Effector CD4-positive, alpha-beta T cell (primary cell): Measurements from ENCODE around the gene OR4N5. TPM values are rescaled to one million over a fixed set of nuclear protein-coding genes. Genes with fewer than 3 reads are reported as not detected.
"Not testable (repeated sequence)": the region's sequence is repeated elsewhere in the genome, so short reads cannot be mapped to it uniquely, and the experiment has no call there.

Experiments used
- DNase-seq: peaks from one replicate; pipeline ENCODE4 v3.0.0-alpha.2; 2020
- total RNA-seq: gene quantifications from one replicate; lab custom pipeline; 2026; lab: John Stamatoyannopoulos, UW

OR4N5 gene, protein sequence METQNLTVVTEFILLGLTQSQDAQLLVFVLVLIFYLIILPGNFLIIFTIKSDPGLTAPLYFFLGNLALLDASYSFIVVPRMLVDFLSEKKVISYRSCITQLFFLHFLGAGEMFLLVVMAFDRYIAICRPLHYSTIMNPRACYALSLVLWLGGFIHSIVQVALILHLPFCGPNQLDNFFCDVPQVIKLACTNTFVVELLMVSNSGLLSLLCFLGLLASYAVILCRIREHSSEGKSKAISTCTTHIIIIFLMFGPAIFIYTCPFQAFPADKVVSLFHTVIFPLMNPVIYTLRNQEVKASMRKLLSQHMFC
- not detected for total RNA-seq

DNA sequence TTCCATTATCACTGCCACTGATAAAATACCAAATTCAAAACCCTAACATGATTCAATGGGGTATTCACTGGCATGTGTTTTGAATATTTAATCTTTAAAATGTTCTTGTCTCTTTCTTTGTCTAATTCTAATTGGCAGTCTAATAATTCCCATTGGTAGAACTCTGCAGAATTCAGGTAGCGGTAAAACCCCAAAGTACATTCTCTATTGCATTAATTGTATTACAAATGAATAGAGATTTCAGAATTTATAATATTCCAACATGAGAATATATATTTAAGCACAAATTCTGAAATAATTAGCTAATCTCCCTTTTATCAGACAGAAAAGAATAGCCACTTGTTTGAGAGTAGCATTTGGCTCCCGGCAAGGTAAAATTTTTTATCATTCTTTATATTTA, at the start of gene OR4N5:
Gene OR4N5 (plus strand): TSS at position 301 of the 400 bp plus-strand sequence. CDS start 4,916 bp downstream, outside the sequence.
- DNase-seq = no peak

- DNase-seq = no peak
Measured at GRCh38 chr14:20092050-20092449, 46.6 kb upstream of the OR4N5 start.

DNA sequence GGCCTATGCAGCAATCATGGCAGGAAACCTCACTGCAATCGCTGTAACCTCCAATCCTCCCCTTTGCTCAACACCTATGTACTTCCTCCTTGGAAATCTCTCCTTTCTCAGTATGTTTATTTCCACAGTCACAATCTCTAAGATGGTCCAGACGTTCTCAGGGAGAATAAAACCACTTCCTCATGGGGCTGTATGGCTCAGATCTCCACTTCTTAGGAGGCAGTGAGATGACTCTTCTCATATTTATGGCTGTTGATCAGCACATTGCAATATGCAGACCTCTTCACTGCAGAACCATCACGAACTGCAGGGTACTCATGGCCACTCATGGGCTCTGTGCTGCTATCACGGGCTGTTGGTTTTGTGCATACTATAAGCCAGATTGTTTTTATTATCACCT, 45.2 kb upstream of the OR4N5 start:
- no peak for DNase-seq

DNA sequence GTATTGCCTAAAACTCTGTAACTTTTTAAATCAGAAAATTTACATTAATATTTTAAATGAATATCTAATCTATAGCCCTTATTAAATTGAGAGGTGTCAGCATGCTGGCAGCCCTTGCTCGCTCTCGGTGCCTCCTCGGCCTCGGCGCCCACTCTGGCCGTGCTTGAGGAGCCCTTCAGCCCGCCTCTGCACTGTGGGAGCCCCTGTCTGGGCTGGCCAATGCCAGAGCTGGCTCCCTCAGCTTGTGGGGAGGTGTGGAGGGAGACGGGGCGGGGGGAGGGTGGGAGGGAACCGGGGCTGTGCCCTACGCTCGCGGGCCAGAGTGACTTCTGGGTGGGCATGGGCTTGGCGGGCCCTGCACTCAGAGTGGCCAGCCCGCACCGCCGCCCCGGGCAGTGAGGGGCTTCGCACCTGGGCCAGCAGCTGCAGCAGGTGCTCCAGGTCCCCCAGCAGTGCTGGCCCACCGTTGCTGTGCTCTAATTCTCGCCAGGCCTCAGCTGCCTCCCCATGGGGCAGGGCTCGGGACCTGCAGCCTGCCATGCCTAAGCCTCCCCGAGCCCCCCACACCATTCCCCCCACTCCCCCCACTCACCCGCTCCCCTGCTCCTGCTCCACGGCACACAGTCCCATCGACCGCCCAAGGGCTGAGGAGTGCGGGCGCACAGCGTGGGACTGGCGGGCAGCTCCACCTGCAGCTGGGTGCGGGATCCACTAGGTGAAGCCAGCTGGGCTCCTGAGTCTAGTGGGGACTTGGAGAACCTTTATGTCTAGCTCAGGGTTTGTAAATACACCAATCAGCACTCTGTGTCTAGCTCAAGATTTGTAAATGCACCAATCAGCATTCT, 39.5 kb upstream of the OR4N5 start:
- DNase-seq = not testable (repeated sequence)

DNA sequence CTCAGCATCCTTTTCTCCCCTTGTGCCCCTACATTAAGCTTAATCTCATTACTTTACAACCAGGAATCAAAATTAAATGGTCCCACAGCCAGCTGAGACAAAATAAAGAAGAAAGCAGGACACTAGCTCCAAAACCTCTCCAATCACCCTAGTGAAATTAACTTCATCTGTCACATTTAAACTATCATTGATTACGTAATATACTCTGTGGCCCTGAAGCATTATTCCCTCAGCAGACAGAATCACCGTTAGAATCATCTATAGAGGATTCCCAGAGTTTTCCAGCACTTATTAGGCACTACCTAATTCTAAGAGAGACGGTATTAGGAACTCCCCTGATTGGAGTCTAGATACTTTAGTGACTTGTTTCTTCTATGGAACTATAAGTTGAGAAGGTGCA, 28.2 kb upstream of the OR4N5 start, which contains the start of gene OR4K17:
Gene OR4K17 (plus strand): TSS at position 302 of the 400 bp plus-strand sequence. CDS start 6,761 bp downstream, outside the sequence.
- DNase-seq = no peak

DNA sequence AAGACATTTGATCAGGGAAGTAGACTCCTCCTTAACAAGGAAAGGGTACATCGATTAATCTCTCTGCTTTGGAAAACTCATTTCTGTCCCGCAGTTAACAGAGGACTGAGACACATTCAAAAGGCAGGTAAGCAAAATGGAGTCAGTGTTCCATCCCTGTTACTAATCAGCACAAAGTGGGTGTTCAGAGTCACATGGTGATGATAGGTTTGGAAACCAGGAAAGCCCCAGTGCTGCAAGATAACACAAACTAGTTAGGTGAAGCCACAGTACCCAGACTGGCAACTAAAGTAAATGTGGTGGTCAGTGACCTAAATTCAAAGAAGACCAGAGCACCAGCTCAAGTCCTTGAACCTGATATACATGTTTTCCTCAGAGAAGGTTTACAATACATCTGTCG, 26.3 kb upstream of the OR4N5 start:
- DNase-seq = no peak

DNA sequence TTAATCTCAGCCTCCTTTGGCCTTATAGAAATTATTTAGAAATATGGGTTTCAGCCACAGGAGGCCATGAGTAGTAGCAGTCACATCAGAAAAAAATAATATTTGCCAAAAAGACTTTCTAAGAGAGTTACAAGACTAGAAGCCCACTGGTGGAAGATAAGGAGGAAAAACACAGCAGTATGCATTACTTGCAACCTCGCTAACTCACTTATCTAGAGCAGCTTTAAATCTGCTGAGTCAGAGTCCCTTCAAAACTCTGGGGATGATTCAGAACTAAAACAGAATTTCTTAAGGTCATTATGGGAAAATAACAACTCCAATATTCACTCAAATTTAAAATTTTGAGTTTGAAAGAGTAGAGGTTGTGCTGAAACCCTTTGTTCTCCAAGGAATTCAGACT, 21.9 kb upstream of the OR4N5 start:
- DNase-seq = no peak

DNA sequence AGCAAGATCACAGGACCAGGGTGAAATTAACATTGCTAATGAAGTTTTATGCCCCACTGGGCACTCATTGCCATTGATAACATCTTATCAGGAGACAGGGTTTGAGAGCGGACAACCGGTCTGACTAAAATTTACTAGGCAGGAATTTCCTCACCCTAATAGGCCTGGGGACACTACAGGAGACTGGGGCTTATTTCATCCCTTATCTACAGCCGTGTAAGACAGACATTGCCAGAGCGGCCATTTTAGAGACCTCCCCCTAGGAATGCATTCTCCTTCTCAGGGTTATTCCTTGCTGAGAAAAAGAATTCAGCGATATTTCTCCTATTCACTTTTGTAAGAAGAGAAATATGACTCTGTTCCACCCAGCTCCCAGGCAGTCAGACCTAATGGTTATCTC, 19.8 kb upstream of the OR4N5 start:
- no peak for DNase-seq

GRCh38 chr14:20143911-20144310, 5.3 kb downstream of the OR4N5 start:
- no peak for DNase-seq

DNA sequence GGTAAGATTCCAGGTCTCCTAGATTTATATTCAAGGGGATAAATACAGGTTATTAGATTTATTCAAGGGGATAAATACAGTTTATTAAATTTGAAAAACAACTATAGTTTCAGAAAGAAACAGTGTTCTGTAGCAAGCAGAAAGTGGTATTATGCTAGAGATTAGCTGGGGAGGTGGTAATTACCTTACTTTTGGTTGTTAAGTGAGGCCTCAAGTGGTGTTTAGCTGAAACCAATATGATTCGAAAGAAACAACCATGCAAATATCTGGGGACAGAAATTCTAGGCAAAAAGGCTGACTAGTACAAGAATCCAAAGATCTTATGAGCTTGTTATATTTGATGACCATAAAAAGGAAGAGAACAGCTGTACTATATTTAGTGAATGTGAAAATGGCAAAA, 6.2 kb downstream of the OR4N5 start:
- no peak for DNase-seq

DNA sequence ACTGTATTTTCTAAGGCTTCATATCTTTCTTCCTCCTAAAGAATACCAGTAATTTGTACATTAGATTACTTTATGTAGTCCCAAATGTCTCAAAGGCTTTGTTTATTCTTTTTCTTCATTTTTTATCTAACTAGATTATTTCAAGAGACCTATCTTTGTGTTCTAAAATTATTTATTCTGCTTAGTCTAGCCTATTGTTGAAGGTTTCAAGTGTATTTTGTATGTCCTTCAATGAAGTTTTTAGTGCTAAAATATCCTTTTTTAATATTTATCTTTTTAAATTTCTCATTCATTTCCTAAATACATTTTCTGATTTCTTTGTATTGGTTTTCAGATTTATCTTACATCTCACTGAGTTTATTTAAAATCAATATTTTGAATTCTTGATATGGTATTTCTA, 25.8 kb downstream of the OR4N5 start:
- no peak for DNase-seq

- no peak for DNase-seq
Measured at GRCh38 chr14:20167091-20167490, 28.5 kb downstream of the OR4N5 start.

GRCh38 chr14:20169852-20170251, 31.2 kb downstream of the OR4N5 start:
- DNase-seq = not testable (repeated sequence)

DNA sequence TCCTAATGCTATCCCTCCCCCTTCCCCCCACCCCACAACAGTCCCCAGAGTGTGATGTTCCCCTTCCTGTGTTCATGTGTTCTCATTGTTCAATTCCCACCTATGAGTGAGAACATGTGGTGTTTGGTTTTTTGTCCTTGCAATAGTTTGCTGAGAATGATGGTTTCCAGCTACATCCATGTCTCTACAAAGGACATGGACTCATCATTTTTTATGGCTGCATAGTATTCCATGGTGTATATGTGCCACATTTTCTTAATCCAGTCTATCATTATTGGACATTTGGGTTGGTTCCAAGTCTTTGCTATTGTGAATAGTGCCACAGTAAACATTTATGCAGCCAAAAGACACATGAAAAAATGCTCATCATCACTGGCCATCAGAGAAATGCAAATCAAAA, 35.6 kb downstream of the OR4N5 start:
- DNase-seq = not testable (repeated sequence)

GRCh38 chr14:20176330-20176729, 37.7 kb downstream of the OR4N5 start:
- DNase-seq = no peak

DNA sequence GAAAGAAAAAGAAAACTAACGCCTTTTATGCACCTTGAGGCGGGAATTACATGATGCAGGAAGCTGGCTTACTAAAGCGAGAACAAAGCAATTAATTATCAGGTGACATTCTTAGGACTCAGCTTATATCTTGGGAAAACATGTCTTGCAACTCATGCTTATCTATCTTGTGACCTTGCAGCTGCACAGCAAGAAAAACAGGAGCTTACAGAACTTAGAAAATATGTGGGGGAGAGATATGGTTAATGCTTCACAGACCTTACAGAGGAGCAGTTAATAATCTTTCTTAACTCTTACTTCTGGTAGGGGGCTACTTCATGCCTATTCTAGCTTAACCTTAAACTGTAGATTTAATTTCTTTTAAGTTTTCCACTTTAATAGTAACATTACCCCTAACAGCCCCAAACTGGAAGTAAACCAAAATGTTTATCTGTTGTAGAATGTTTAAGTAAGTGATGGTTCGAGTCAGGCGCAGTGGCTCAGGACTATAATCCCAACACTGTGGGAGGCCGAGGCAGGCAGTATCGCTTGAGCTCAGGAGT, 38.9 kb downstream of the OR4N5 start:
- no peak for DNase-seq

- DNase-seq = no peak
Measured at GRCh38 chr14:20179218-20179617, 40.6 kb downstream of the OR4N5 start.

DNA sequence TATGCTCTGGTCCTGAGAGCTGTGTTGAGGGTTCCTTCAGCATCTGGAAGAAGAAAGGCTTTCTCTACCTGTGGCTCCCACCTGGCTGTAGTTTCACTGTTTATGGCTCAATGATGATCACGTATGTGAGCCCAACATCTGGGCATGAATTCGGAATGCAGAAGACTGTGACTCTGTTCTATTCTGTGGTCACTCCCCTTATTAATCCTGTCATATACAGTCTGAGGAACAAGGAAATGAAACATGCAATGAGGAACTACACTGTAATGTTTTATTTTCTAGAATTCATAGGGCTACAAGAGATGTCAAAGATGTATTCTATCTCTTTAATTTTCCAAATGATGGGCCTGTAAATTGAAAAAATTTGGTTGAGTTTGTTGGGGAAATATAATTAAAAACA, 41.3 kb downstream of the OR4N5 start:
- DNase-seq = no peak

GRCh38 chr14:20180486-20180885, 41.9 kb downstream of the OR4N5 start:
- DNase-seq = no peak

DNA sequence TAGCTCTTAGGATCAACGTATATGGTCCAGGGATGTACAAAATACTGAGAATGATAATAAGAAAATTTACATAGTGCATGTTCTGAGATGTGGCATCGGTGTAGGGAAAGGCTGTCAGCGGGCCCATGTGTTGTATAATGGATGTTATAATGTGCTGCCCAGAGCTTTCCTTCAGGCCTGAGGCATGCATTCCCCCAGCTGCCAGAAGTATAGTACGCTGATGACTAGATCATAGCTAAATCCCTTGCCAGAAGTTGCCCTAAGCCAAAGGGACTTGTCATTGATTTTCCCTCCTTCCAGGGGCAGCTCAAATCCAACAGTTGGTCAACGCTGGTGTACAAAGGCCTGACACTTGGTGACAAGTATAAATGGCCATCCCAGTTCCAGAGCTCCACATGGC, 45.6 kb downstream of the OR4N5 start:
- DNase-seq = no peak

- no peak for DNase-seq
Measured at GRCh38 chr14:20190596-20190995, 52.0 kb downstream of the OR4N5 start, which contains the start of gene OR11G2. OR11G2 (plus strand) TSS chr14:20190896; CDS start chr14:20197438, 6,542 bp downstream.

- no peak for DNase-seq
Measured at GRCh38 chr14:20191396-20191795, 52.8 kb downstream of the OR4N5 start.

DNA sequence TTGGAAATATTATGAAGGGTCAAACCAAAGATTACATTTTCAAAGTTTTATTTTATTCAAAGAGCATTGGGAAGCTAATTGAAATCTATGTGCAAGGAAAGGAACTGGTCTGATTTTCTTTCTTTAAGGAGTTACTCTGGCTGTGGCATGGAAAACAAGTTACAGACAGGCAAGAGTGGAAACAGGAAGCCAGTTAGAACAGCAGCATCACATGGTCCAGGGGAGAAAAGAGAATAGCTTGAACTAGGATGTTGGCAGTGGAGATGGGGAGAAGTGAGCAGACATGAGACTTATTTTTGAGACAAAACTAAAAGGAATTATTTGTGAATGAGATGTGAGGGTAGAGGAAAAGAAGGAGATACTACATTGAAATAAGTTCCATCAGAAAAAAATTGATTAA, 55.5 kb downstream of the OR4N5 start:
- no peak for DNase-seq
